H1 (cell line): Measurements from ENCODE around the gene NELFCD. TPM values are rescaled to one million over a fixed set of nuclear protein-coding genes. Genes with fewer than 3 reads are reported as not detected.

ENCODE experiments used
- CTCF ChIA-PET: fragments of 300-600 bp; sonication (Branson Sonifier 250); formaldehyde crosslinking; loops from one replicate; lab custom pipeline; 2021; ENCODE audit not compliant: partially characterized antibody; lab: Charles Lee
- POLR2A ChIA-PET: fragments of 300-600 bp; sonication (Branson Sonifier 250); formaldehyde crosslinking; loops from one replicate; lab custom pipeline; 2021; ENCODE audit warnings: inconsistent platforms; ENCODE audit not compliant: partially characterized antibody; lab: Charles Lee
- DNase-seq, 2 experiments: peaks; one replicate each; pipeline versions ENCODE4 v3.0.0 to v3.0.0-alpha.2; 2010 to 2022; ENCODE audit warnings: low spot score in 2 of 2, low read depth in 1 of 2, mixed read lengths in 1 of 2
- FAIRE-seq: peaks from 2 replicates; lab custom pipeline; 2011; peaks lifted over from hg19 to GRCh38; lab: Jason Lieb, UNC
- H2AFZ ChIP-seq: 2 replicates; pipeline ENCODE4 v1.8.1; 2012; ENCODE audit warnings: low read length, inconsistent platforms
- H2AK5ac ChIP-seq: 2 replicates; pipeline ENCODE4 v1.6.1; 2013; ENCODE audit warnings: low read depth, low read length
- H2BK120ac ChIP-seq: replicated peaks from 2 replicates; pipeline ENCODE3; 2013; ENCODE audit warnings: low read depth, low read length, inconsistent platforms
- H2BK12ac ChIP-seq: 2 replicates; pipeline ENCODE4 v1.6.1; 2013; ENCODE audit warnings: low read depth, low read length
- H2BK15ac ChIP-seq: 2 replicates; pipeline ENCODE4 v1.6.1; 2013; ENCODE audit warnings: low read length
- H2BK20ac ChIP-seq: 2 replicates; pipeline ENCODE4 v1.6.1; 2013; ENCODE audit warnings: low read length
- H2BK5ac ChIP-seq: 2 replicates; pipeline ENCODE4 v1.6.1; 2013; ENCODE audit warnings: low read depth, low read length
- H3K14ac ChIP-seq: 2 replicates; pipeline ENCODE4 v1.6.1; 2013; ENCODE audit warnings: inconsistent platforms; ENCODE audit not compliant: insufficient read length
- H3K18ac ChIP-seq: 2 replicates; pipeline ENCODE4 v1.6.1; 2013; ENCODE audit warnings: low read length; ENCODE audit errors: extremely low read depth
- H3K23ac ChIP-seq: 2 replicates; pipeline ENCODE4 v1.6.1; 2013; ENCODE audit warnings: inconsistent platforms; ENCODE audit not compliant: insufficient read length
- H3K23me2 ChIP-seq: 2 replicates; pipeline ENCODE4 v1.6.1; 2013; ENCODE audit warnings: low read depth, low read length
- H3K27ac ChIP-seq: 2 replicates; pipeline ENCODE4 v1.6.1; 2011; ENCODE audit warnings: low read depth, low read length, inconsistent platforms
- H3K27me3 ChIP-seq, 4 experiments: replicated peaks in 1 of 4; 1 replicate in 1 of 4; 2 replicates in 3 of 4; pipeline versions ENCODE4 v1.6.1 to v1.8.1; 2011 to 2013; ENCODE audit warnings: low read length in 3 of 4, mild to moderate bottlenecking in 3 of 4, inconsistent platforms in 2 of 4, mixed read lengths in 2 of 4, moderate library complexity in 1 of 4; ENCODE audit not compliant: control insufficient read depth in 3 of 4, insufficient read depth in 3 of 4; ENCODE audit errors: extremely low read depth in 1 of 4
- H3K36me3 ChIP-seq, 4 experiments: 2 replicates each; pipeline versions ENCODE4 v1.6.1 to v1.8.1; 2011 to 2013; ENCODE audit warnings: mild to moderate bottlenecking in 4 of 4, low read length in 3 of 4, moderate library complexity in 2 of 4, control low read depth in 1 of 4, inconsistent platforms in 1 of 4; ENCODE audit not compliant: insufficient read depth in 4 of 4, control insufficient read depth in 2 of 4
- H3K4ac ChIP-seq: replicated peaks from 2 replicates; pipeline ENCODE3; 2013; ENCODE audit warnings: low read length, low read depth, mixed read lengths, inconsistent platforms; ENCODE audit not compliant: insufficient read length
- H3K4me1 ChIP-seq, 4 experiments: replicated peaks in 1 of 4; 1 replicate in 1 of 4; 2 replicates in 3 of 4; pipeline versions ENCODE4 v1.6.1 to v1.8.1; 2011 to 2013; ENCODE audit warnings: low read length in 3 of 4, inconsistent platforms in 2 of 4, mixed read lengths in 1 of 4; ENCODE audit not compliant: insufficient read depth in 4 of 4, control insufficient read depth in 3 of 4
- H3K4me2 ChIP-seq, 2 experiments: 2 replicates each; pipeline versions ENCODE4 v1.6.1 to v1.8.1; 2011 to 2013; ENCODE audit warnings: low read depth in 2 of 2, low read length in 2 of 2, control low read depth in 1 of 2, inconsistent platforms in 1 of 2, mild to moderate bottlenecking in 1 of 2; ENCODE audit not compliant: insufficient read depth in 1 of 2
- H3K4me3 ChIP-seq, 4 experiments: fragments of 200-600, 300-600 bp in 1 of 4; sonication (generic), shearing (Covaris generic), sonication (Bioruptor Twin) in 1 of 4; 2 replicates each; pipeline versions ENCODE4 v1.5.1 to v1.8.1; 2011 to 2016; ENCODE audit warnings: low read length in 4 of 4, low read depth in 3 of 4, control low read depth in 2 of 4, inconsistent platforms in 2 of 4, mild to moderate bottlenecking in 2 of 4, mixed read lengths in 1 of 4, moderate library complexity in 1 of 4; ENCODE audit not compliant: insufficient read depth in 2 of 4; ENCODE audit errors: extremely low read depth in 1 of 4
- H3K56ac ChIP-seq: replicated peaks from 2 replicates; pipeline ENCODE3; 2013; ENCODE audit warnings: low read depth, mild to moderate bottlenecking, mixed read lengths, low read length, inconsistent platforms; ENCODE audit not compliant: insufficient read length
- H3K79me1 ChIP-seq: 2 replicates; pipeline ENCODE4 v1.6.1; 2013; ENCODE audit warnings: low read depth, low read length, control low read depth
- H3K79me2 ChIP-seq, 2 experiments: 2 replicates each; pipeline versions ENCODE4 v1.6.1 to v1.8.1; 2012 to 2013; ENCODE audit warnings: low read length in 2 of 2, mild to moderate bottlenecking in 2 of 2, inconsistent platforms in 1 of 2; ENCODE audit not compliant: insufficient read depth in 2 of 2, control insufficient read depth in 1 of 2
- H3K9ac ChIP-seq, 4 experiments: replicated peaks in 1 of 4; 1 replicate in 1 of 4; 2 replicates in 3 of 4; pipeline versions ENCODE4 v1.6.1 to v1.8.1; 2011 to 2013; ENCODE audit warnings: low read depth in 3 of 4, low read length in 3 of 4, control low read depth in 2 of 4, mild to moderate bottlenecking in 2 of 4, moderate library complexity in 2 of 4, inconsistent platforms in 1 of 4; ENCODE audit errors: extremely low read depth in 1 of 4
- H3K9me3 ChIP-seq, 2 experiments: 2 replicates each; pipeline versions ENCODE4 v1.6.1 to v1.8.1; 2012 to 2013; ENCODE audit warnings: mild to moderate bottlenecking in 2 of 2, moderate library complexity in 2 of 2, control low read depth in 1 of 2, inconsistent platforms in 1 of 2, low read depth in 1 of 2, low read length in 1 of 2, mixed read lengths in 1 of 2; ENCODE audit not compliant: insufficient read depth in 2 of 2
- H4K20me1 ChIP-seq, 2 experiments: replicated peaks in 1 of 2; 2 replicates each; pipeline versions ENCODE3 to v1.8.1; 2011 to 2013; ENCODE audit warnings: inconsistent platforms in 2 of 2, low read length in 2 of 2, mild to moderate bottlenecking in 1 of 2; ENCODE audit not compliant: insufficient read depth in 2 of 2, control insufficient read depth in 1 of 2
- H4K5ac ChIP-seq: 2 replicates; pipeline ENCODE4 v1.6.1; 2013; ENCODE audit warnings: low read length, low read depth, mixed read lengths, inconsistent platforms; ENCODE audit not compliant: insufficient read length
- H4K8ac ChIP-seq: 2 replicates; pipeline ENCODE4 v1.8.0; 2013; ENCODE audit warnings: mild to moderate bottlenecking, moderate library complexity, low read length, inconsistent platforms; ENCODE audit not compliant: insufficient read depth; ENCODE audit errors: extremely low read depth
- H4K91ac ChIP-seq: replicated peaks from 2 replicates; pipeline ENCODE3; 2013; ENCODE audit warnings: low read length, mixed read lengths, inconsistent platforms; ENCODE audit not compliant: insufficient read length
- CREB1 ChIP-seq: IDR thresholded peaks from 2 replicates; pipeline ENCODE4 v1.6.1; 2012; ENCODE audit warnings: inconsistent platforms
- KDM5A ChIP-seq: fragments of 200-600 bp; IDR thresholded peaks from 2 replicates; pipeline ENCODE4 v1.7.1; 2012; ENCODE audit warnings: mild to moderate bottlenecking, low read length, inconsistent platforms, mixed read lengths
- NANOG ChIP-seq: IDR thresholded peaks from 2 replicates; pipeline ENCODE4 v1.6.1; 2011; ENCODE audit warnings: low read length, low read depth, mild to moderate bottlenecking, inconsistent platforms; ENCODE audit not compliant: insufficient read depth, poor library complexity, severe bottlenecking
- RAD21 ChIP-seq, 2 experiments: IDR thresholded peaks in 1 of 2; conservative IDR thresholded peaks in 1 of 2; 2 replicates each; pipeline ENCODE4 v1.6.1; 2011; ENCODE audit warnings: low read depth in 2 of 2, low read length in 2 of 2, improper control_type of control experiment in 1 of 2, inconsistent platforms in 1 of 2, mild to moderate bottlenecking in 1 of 2, moderate library complexity in 1 of 2
- SAP30 ChIP-seq: fragments of 300-600 bp; sonication (generic); IDR thresholded peaks from 2 replicates; pipeline ENCODE4 v1.7.1; 2012; ENCODE audit warnings: low read length, moderate library complexity, mild to moderate bottlenecking, inconsistent platforms; ENCODE audit not compliant: insufficient read depth, insufficient replicate concordance
- SP2 ChIP-seq: IDR thresholded peaks from 2 replicates; pipeline ENCODE4 v1.6.1; 2012; ENCODE audit warnings: mild to moderate bottlenecking, low read length, inconsistent platforms
- WGBS, 2 experiments: shearing (Covaris generic) in 1 of 2; methylation state at CpG; one replicate each; pipeline versions ENCODE4 v1.1.6 to v1.1.7; 2013 to 2015; ENCODE audit warnings: low lambda C conversion rate in 2 of 2, mixed read lengths in 2 of 2, inconsistent platforms in 1 of 2, low coverage in 1 of 2, missing lambda C conversion rate in 1 of 2; ENCODE audit not compliant: insufficient replicate concordance in 2 of 2, insufficient coverage in 1 of 2, insufficient read length in 1 of 2; ENCODE audit errors: extremely low coverage in 1 of 2, missing lambda C conversion rate in 1 of 2; 5-methylcytosine and 5-hydroxymethylcytosine counted together
- polyA plus RNA-seq, 7 experiments: library from polyadenylated mRNA; depleted of rRNA in 3 of 7; stranded (reverse) in 5 of 7; unstranded in 2 of 7; fragments of >200 nt in 5 of 7; fragments of 200-250 nt in 2 of 7; gene quantifications; 1 replicate in 5 of 7; 2 replicates in 1 of 7; 4 replicates in 1 of 7; pipeline versions ENCODE4 v1.2.1 to v1.2.3, GENCODE V29; 2011 to 2013; ENCODE audit warnings: missing spikeins in 2 of 7, mixed read lengths in 2 of 7
- total RNA-seq: library from RNA; stranded (reverse); fragmentation: NEBNext Ultra II Directional; extraction: Animal tissue kit (Norgen Biotek cat#: 25700); gene quantifications from 2 replicates; pipeline ENCODE4 v1.2.1, GENCODE V29; 2021
- TF ChIP-seq, protein P1 (sequence below), 3 experiments: IDR thresholded peaks; 1 replicate in 2 of 3; 2 replicates in 1 of 3; pipeline versions ENCODE4 v1.5.1 to v1.6.1; 2011; ENCODE audit warnings: low read length in 3 of 3, mild to moderate bottlenecking in 3 of 3, inconsistent platforms in 2 of 3, low read depth in 1 of 3, moderate library complexity in 1 of 3; ENCODE audit not compliant: insufficient read depth in 1 of 3; ENCODE audit errors: control extremely low read depth in 1 of 3

The NELFCD gene
- total and polyA plus RNA-seq, 2 of the 8 experiments (the other 6 are each of a cell fraction or from before 2014, with no cell fraction given) = 35.5 to 59.6 TPM

DNA sequence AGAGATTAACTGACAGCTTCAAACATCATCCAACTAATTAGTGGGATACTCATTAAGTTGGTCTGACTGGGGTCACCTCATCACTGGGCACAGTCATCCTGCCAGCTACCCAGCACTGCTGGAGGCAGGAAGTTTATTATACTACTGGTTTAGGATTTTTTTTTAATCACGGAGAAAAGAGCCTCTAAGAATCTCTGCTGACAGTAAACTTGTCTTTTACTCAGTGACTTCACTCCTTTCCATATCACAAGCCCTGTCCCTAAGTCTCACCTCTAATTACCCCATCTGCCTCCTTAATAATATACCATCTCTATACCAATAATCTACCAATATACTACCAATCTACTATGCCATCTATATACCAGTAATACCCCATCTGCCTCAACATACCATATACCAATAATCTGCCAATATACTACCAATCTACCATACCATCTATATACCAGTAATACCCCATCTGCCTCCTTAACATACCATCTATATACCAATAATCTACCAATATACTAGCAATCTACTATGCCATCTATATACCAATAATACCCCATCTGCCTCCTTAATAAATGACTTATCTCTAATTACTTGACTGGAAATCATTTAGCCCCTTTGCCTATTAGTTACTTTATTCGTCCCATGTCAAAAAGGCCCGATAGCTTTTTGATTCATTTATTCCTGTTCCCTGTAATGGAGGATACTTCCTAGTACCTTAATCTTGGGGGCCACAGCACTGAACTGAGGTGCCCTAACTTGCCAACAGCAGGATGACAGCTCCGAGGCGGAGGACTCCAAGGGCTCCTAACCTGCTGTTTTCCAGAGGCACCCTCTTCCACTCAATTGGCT is 46.1 kb downstream of the NELFCD start:
- Histone ChIP-seq H3K4me1 (peaks cover 0 to 6% (median 2%) of the 10 kb centered on the region in 4 experiments; a peak in 4 of 7 replicates), H2BK5ac (no peak overlapping the region), H2AFZ (no peak overlapping the region), H4K20me1 (peaks cover 9 to 13% of the 10 kb centered on the region in 2 experiments), H4K5ac (no peak overlapping the region), H2BK20ac (no peak overlapping the region), H3K9me3 (no peaks in the 10 kb centered on the region), H3K79me2 (peaks cover 6 to 13% of the 10 kb centered on the region in 2 experiments; a peak in 3 of 4 replicates), H3K23me2 (peaks cover 6% of the 10 kb centered on the region), H4K8ac (no peak overlapping the region), H3K56ac (no peak overlapping the region), H2BK15ac (no peak overlapping the region), H2BK120ac (no peak overlapping the region), H3K18ac (no peak overlapping the region), H2BK12ac (no peak overlapping the region), H4K91ac (no peak overlapping the region), H3K36me3 (peaks cover 2 to 46% (median 15%) of the 10 kb centered on the region in 4 experiments; a peak in 6 of 8 replicates), H3K14ac (no peak overlapping the region), H3K23ac (no peak overlapping the region), H2AK5ac (no peak overlapping the region), H3K9ac (peak overlapping the region in 1 of 4 experiments; percentile 11; a peak in 1 of 7 replicates), H3K4me3 (no peak overlapping the region), H3K79me1 (peaks cover 5% of the 10 kb centered on the region), H3K4ac (no peak overlapping the region), H3K4me2 (no peak overlapping the region), H3K27ac (no peak overlapping the region), H3K27me3 (peaks cover 0 to 9% (median 4%) of the 10 kb centered on the region in 4 experiments; a peak in 3 of 7 replicates)
- POLR2A ChIA-PET = no interaction called here
- 88% methylated on average over 5 of the region's 5 CpGs; no CpG with 5 or more reads in 1 of the 2 experiments for WGBS, 2 experiments
- DNase-seq = no peak
- CTCF ChIA-PET = interaction anchor here (0.9 kb wide), 1 partner anchor 29 kb away, joined by 3 read pairs; no protein-coding TSS in a partner anchor
- TF ChIP-seq, protein P1, sequence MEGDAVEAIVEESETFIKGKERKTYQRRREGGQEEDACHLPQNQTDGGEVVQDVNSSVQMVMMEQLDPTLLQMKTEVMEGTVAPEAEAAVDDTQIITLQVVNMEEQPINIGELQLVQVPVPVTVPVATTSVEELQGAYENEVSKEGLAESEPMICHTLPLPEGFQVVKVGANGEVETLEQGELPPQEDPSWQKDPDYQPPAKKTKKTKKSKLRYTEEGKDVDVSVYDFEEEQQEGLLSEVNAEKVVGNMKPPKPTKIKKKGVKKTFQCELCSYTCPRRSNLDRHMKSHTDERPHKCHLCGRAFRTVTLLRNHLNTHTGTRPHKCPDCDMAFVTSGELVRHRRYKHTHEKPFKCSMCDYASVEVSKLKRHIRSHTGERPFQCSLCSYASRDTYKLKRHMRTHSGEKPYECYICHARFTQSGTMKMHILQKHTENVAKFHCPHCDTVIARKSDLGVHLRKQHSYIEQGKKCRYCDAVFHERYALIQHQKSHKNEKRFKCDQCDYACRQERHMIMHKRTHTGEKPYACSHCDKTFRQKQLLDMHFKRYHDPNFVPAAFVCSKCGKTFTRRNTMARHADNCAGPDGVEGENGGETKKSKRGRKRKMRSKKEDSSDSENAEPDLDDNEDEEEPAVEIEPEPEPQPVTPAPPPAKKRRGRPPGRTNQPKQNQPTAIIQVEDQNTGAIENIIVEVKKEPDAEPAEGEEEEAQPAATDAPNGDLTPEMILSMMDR (IDR thresholded peaks at IDR 0.05; ENCODE audit: control extremely low read depth in 1 of 3, insufficient read depth in 1 of 3, low read depth in 1 of 3, low read length in 3 of 3) = no peak
- no peak for TF ChIP-seq CREB1
- TF ChIP-seq KDM5A = no peak
- no peak for TF ChIP-seq RAD21 (IDR thresholded peaks at IDR 0.05 in 1 of 2, conservative IDR thresholded peaks at IDR 0.05 in 1 of 2; ENCODE audit: low read depth in 2 of 2, low read length in 2 of 2)
- TF ChIP-seq NANOG = no peak
- no peak for TF ChIP-seq SP2
- TF ChIP-seq SAP30 = no peak
- no peak for FAIRE-seq
